ENCODE results near the gene WWP2.

DNA sequence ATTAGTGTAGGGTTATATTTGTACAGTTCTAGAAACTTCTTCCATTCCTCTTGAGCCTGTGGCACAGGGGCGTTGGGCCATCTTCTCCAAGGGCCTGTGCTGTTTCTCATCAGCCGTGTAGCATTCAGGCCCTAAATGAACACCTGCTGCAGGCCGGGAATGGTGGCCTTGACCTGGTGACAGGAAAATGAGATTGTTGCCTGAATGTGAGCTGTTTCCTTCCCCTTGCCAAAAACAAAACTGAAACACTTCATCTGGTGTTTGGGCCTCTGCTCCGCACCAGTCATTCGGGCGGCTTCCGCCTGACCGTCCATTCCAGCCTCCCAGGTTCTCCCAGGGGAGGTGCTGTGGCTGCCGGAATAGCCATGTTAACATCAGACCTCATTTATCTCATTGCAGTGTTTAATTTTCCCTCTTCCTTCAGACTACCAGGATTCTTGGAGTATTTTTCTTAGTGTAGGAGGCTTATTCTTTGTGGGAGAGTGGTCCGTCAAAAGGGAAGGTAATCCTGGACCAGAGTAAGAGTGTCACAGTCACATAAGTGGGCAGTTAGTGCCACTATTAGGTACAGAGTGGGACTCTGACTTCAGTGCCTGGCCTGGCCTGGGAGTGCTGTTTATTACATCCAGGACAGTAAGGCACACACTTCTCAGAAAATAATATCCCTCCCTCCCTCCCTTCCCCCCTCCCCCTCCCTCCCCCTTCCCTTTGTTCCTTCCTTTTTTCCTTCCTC is 61.9 kb downstream of the WWP2 start:
- TF ChIP-seq, protein P1, sequence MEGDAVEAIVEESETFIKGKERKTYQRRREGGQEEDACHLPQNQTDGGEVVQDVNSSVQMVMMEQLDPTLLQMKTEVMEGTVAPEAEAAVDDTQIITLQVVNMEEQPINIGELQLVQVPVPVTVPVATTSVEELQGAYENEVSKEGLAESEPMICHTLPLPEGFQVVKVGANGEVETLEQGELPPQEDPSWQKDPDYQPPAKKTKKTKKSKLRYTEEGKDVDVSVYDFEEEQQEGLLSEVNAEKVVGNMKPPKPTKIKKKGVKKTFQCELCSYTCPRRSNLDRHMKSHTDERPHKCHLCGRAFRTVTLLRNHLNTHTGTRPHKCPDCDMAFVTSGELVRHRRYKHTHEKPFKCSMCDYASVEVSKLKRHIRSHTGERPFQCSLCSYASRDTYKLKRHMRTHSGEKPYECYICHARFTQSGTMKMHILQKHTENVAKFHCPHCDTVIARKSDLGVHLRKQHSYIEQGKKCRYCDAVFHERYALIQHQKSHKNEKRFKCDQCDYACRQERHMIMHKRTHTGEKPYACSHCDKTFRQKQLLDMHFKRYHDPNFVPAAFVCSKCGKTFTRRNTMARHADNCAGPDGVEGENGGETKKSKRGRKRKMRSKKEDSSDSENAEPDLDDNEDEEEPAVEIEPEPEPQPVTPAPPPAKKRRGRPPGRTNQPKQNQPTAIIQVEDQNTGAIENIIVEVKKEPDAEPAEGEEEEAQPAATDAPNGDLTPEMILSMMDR (IDR thresholded peaks at IDR 0.05): no peak
- TF ChIP-seq POLR2AphosphoS5 (IDR thresholded peaks at IDR 0.05): peak in 3 of 4 donors; percentile 43 to 47 (median 45)

Data from sigmoid colon (tissue), 4 donors.